IPS DF 6.9 (cell line): ENCODE results near the gene USE1.
"Not testable (repeated sequence)": the region's sequence is repeated elsewhere in the genome, so short reads cannot be mapped to it uniquely, and the experiment has no call there.

ENCODE experiments used
- DNase-seq: peaks from one replicate; pipeline ENCODE4 v3.0.0-alpha.2; 2013; ENCODE audit warnings: low read depth, low spot score
- H3K27ac ChIP-seq: one replicate; pipeline ENCODE4 v1.5.1; 2013; ENCODE audit warnings: low read length, control low read depth
- H3K27me3 ChIP-seq: 2 replicates; pipeline ENCODE4 v1.6.1; 2013; ENCODE audit warnings: mild to moderate bottlenecking, low read length; ENCODE audit not compliant: control insufficient read depth, insufficient read depth
- H3K36me3 ChIP-seq: 2 replicates; pipeline ENCODE4 v1.6.1; 2013; ENCODE audit warnings: low read length; ENCODE audit not compliant: control insufficient read depth, insufficient read depth
- H3K4me1 ChIP-seq: 2 replicates; pipeline ENCODE4 v1.6.1; 2013; ENCODE audit warnings: low read length; ENCODE audit not compliant: control insufficient read depth, insufficient read depth
- H3K4me3 ChIP-seq: 2 replicates; pipeline ENCODE4 v1.5.1; 2013; ENCODE audit warnings: mild to moderate bottlenecking, low read length
- H3K9me3 ChIP-seq: 2 replicates; pipeline ENCODE4 v1.6.1; 2013; ENCODE audit warnings: low read length, inconsistent platforms; ENCODE audit not compliant: control insufficient read depth, insufficient read depth
- WGBS: extraction: QIAGEN DNeasy Blood & Tissue Kit; methylation state at CpG from one replicate; pipeline ENCODE4 v1.1.7; 2013; ENCODE audit warnings: mixed read lengths, missing lambda C conversion rate; ENCODE audit not compliant: insufficient read length, insufficient coverage; 5-methylcytosine and 5-hydroxymethylcytosine counted together

Gene USE1

GRCh38 chr19:17184371-17184841 lies 30.8 kb upstream of the USE1 start:
- Histone ChIP-seq H3K36me3 (peaks cover 7% of the 10 kb centered on the region), H3K27ac (no peak overlapping the region), H3K27me3 (no peaks in the 10 kb centered on the region), H3K4me3 (no peak overlapping the region), H3K4me1 (0 out of 2 replicates have a peak, but pooled peaks cover 2% of the 10 kb centered on the region), H3K9me3 (no peaks in the 10 kb centered on the region)
- no CpG with 5 or more reads among the region's 12 CpGs for WGBS
- no peak for DNase-seq

GRCh38 chr19:17185590-17185989 lies 29.6 kb upstream of the USE1 start:
- WGBS = no CpG with 5 or more reads among the region's 8 CpGs
- Histone ChIP-seq H3K27ac (no peak overlapping the region), H3K27me3 (no peaks in the 10 kb centered on the region), H3K9me3 (no peaks in the 10 kb centered on the region), H3K4me1 (0 out of 2 replicates have a peak, but pooled peaks cover 2% of the 10 kb centered on the region), H3K36me3 (peaks cover 7% of the 10 kb centered on the region), H3K4me3 (no peak overlapping the region)
- DNase-seq = no peak

GRCh38 chr19:17191736-17192135 lies 23.4 kb upstream of the USE1 start:
- WGBS = no CpG with 5 or more reads among the region's 6 CpGs
- H3K36me3 ChIP-seq = peaks cover 27% of the 10 kb centered on the region
- not testable (repeated sequence) for H3K27me3 ChIP-seq, DNase-seq, H3K9me3 ChIP-seq, H3K4me3 ChIP-seq, H3K4me1 ChIP-seq, H3K27ac ChIP-seq

- Histone ChIP-seq H3K36me3 (peaks cover 22% of the 10 kb centered on the region), H3K9me3 (no peaks in the 10 kb centered on the region), H3K4me1 (no peaks in the 10 kb centered on the region), H3K4me3 (no peak overlapping the region), H3K27me3 (no peaks in the 10 kb centered on the region), H3K27ac (no peak overlapping the region)
- DNase-seq = no peak
- WGBS = no CpG with 5 or more reads among the region's 26 CpGs
These were observed 22.4 kb upstream of the USE1 start for GRCh38 chr19:17192751-17193150.

- Histone ChIP-seq H3K9me3 (no peaks in the 10 kb centered on the region), H3K36me3 (peaks cover 23% of the 10 kb centered on the region), H3K27ac (no peak overlapping the region), H3K4me1 (no peaks in the 10 kb centered on the region), H3K4me3 (no peak overlapping the region), H3K27me3 (no peaks in the 10 kb centered on the region)
- no CpG with 5 or more reads among the region's 16 CpGs for WGBS
- DNase-seq = no peak
These were observed 20.5 kb upstream of the USE1 start for GRCh38 chr19:17194608-17195007.

- H3K27me3 ChIP-seq = no peaks in the 10 kb centered on the region
- H3K9me3 ChIP-seq = no peaks in the 10 kb centered on the region
- WGBS = no CpG with 5 or more reads among the region's 23 CpGs
- H3K27ac ChIP-seq = no peak overlapping the region
- H3K4me1 ChIP-seq = no peaks in the 10 kb centered on the region
- no peak for DNase-seq
- no peak overlapping the region for H3K4me3 ChIP-seq
- peaks cover 24% of the 10 kb centered on the region for H3K36me3 ChIP-seq
These were observed 20.1 kb upstream of the USE1 start for GRCh38 chr19:17195106-17195505.

- 100% methylated on average over 3 of the region's 7 CpGs for WGBS
- H3K27me3 ChIP-seq = no peaks in the 10 kb centered on the region
- no peak overlapping the region for H3K27ac ChIP-seq
- no peaks in the 10 kb centered on the region for H3K9me3 ChIP-seq
- H3K4me3 ChIP-seq = no peak overlapping the region
- peaks cover 27% of the 10 kb centered on the region for H3K36me3 ChIP-seq
- DNase-seq = no peak
- no peaks in the 10 kb centered on the region for H3K4me1 ChIP-seq
These were observed 18.5 kb upstream of the USE1 start for GRCh38 chr19:17196610-17197009.

GRCh38 chr19:17197666-17198065 lies 17.5 kb upstream of the USE1 start:
- Histone ChIP-seq H3K27ac (no peak overlapping the region), H3K36me3 (peaks cover 34% of the 10 kb centered on the region), H3K4me3 (no peak overlapping the region), H3K4me1 (no peaks in the 10 kb centered on the region), H3K27me3 (no peaks in the 10 kb centered on the region), H3K9me3 (no peaks in the 10 kb centered on the region)
- no CpG with 5 or more reads among the region's 16 CpGs for WGBS
- no peak for DNase-seq

- Histone ChIP-seq H3K9me3 (no peaks in the 10 kb centered on the region), H3K4me3 (no peak overlapping the region), H3K27me3 (no peaks in the 10 kb centered on the region), H3K4me1 (no peaks in the 10 kb centered on the region), H3K36me3 (peaks cover 28% of the 10 kb centered on the region), H3K27ac (no peak overlapping the region)
- DNase-seq = no peak
- WGBS = no CpG with 5 or more reads among the region's 16 CpGs
These were observed 14.6 kb upstream of the USE1 start for GRCh38 chr19:17200408-17201079.

- no peak for DNase-seq
- Histone ChIP-seq H3K9me3 (no peaks in the 10 kb centered on the region), H3K36me3 (peaks cover 38% of the 10 kb centered on the region), H3K27me3 (no peaks in the 10 kb centered on the region), H3K27ac (no peak overlapping the region), H3K4me3 (no peak overlapping the region), H3K4me1 (no peaks in the 10 kb centered on the region)
- no CpG with 5 or more reads among the region's 9 CpGs for WGBS
These were observed 12.9 kb upstream of the USE1 start for GRCh38 chr19:17202249-17202648.

GRCh38 chr19:17202713-17203112 lies 12.4 kb upstream of the USE1 start:
- no CpG with 5 or more reads among the region's 17 CpGs for WGBS
- no peak for DNase-seq
- Histone ChIP-seq H3K27ac (no peak overlapping the region), H3K27me3 (no peaks in the 10 kb centered on the region), H3K36me3 (peaks cover 38% of the 10 kb centered on the region), H3K9me3 (no peaks in the 10 kb centered on the region), H3K4me1 (no peaks in the 10 kb centered on the region), H3K4me3 (no peak overlapping the region)
